GM23338 (cell line): Measurements from ENCODE around the gene A2ML1. TPM values are rescaled to one million over a fixed set of nuclear protein-coding genes. Genes with fewer than 3 reads are reported as not detected.

Source experiments
- ATAC-seq: fragments of 200-7000 bp; cut with Tn5 transposase; 3 replicates; pipeline ENCODE4 v1.9.1; 2020
- DNase-seq: peaks from one replicate; pipeline ENCODE4 v3.0.0-alpha.2; 2015; ENCODE audit warnings: low spot score
- H2AFZ ChIP-seq: fragments of 200-600 bp; sonication (generic); 2 replicates; pipeline ENCODE4 v1.8.0; 2016; ENCODE audit warnings: antibody characterized with exemption, mild to moderate bottlenecking, moderate library complexity
- H3F3A ChIP-seq: fragments of 200-600 bp; sonication (generic); replicated peaks from 2 replicates; pipeline ENCODE4 v1.8.0; 2017; ENCODE audit warnings: antibody characterized with exemption, mixed run types, low read depth
- H3K27ac ChIP-seq: fragments of 200-600 bp; sonication (generic); 2 replicates; pipeline ENCODE4 v1.6.1; 2016; ENCODE audit warnings: low read depth
- H3K27me3 ChIP-seq: fragments of 200-600 bp; sonication (generic); 2 replicates; pipeline ENCODE4 v1.8.0; 2016; ENCODE audit warnings: mild to moderate bottlenecking, mixed run types, moderate library complexity; ENCODE audit not compliant: insufficient read depth
- H3K36me3 ChIP-seq: fragments of 200-600 bp; sonication (generic); 2 replicates; pipeline ENCODE4 v1.8.0; 2016; ENCODE audit warnings: mild to moderate bottlenecking; ENCODE audit not compliant: insufficient read depth
- H3K4me1 ChIP-seq: fragments of 200-600 bp; sonication (generic); 2 replicates; pipeline ENCODE4 v1.8.0; 2016; ENCODE audit warnings: mild to moderate bottlenecking, moderate library complexity; ENCODE audit not compliant: insufficient read depth
- H3K4me2 ChIP-seq: fragments of 200-600 bp; sonication (generic); 2 replicates; pipeline ENCODE4 v1.7.1; 2017; ENCODE audit warnings: mixed run types
- H3K4me3 ChIP-seq: fragments of 200-600 bp; sonication (generic); 2 replicates; pipeline ENCODE4 v1.6.1; 2016; ENCODE audit warnings: mixed run types
- H3K79me2 ChIP-seq: fragments of 200-600 bp; sonication (generic); replicated peaks from 2 replicates; pipeline ENCODE4 v1.8.0; 2017; ENCODE audit warnings: mild to moderate bottlenecking; ENCODE audit not compliant: insufficient read depth
- H3K9me2 ChIP-seq: fragments of 200-600 bp; sonication (generic); 2 replicates; pipeline ENCODE4 v1.8.0; 2017; ENCODE audit not compliant: insufficient read depth
- H4K20me1 ChIP-seq: fragments of 200-600 bp; sonication (generic); replicated peaks from 2 replicates; pipeline ENCODE4 v1.8.0; 2017; ENCODE audit warnings: mild to moderate bottlenecking; ENCODE audit not compliant: insufficient read depth
- H3K27ac Mint-ChIP-seq: 2 replicates; pipeline ENCODE4 v1.8.0; 2020; ENCODE audit warnings: inconsistent platforms, mild to moderate bottlenecking, moderate library complexity, mixed read lengths
- H3K27me3 Mint-ChIP-seq: 3 replicates; pipeline ENCODE4 v1.8.0; 2022; ENCODE audit warnings: low read depth, mild to moderate bottlenecking, moderate library complexity, mixed read lengths, inconsistent platforms; ENCODE audit not compliant: insufficient read depth, poor library complexity
- H3K36me3 Mint-ChIP-seq: 3 replicates; pipeline ENCODE4 v1.8.0; 2021; ENCODE audit warnings: low read depth, mild to moderate bottlenecking, inconsistent platforms, moderate library complexity, mixed read lengths
- H3K4me1 Mint-ChIP-seq: 3 replicates; pipeline ENCODE4 v1.8.0; 2020; ENCODE audit warnings: mild to moderate bottlenecking, inconsistent platforms, mixed read lengths
- H3K4me3 Mint-ChIP-seq: 3 replicates; pipeline ENCODE4 v1.8.0; 2021; ENCODE audit warnings: moderate library complexity, mild to moderate bottlenecking, inconsistent platforms, mixed read lengths
- H3K9me3 Mint-ChIP-seq: 3 replicates; pipeline ENCODE4 v1.8.0; 2020; ENCODE audit warnings: moderate library complexity, mild to moderate bottlenecking, inconsistent platforms, mixed read lengths
- CREB1 ChIP-seq: fragments of 250-450 bp; sonication (Bioruptor Pico); IDR thresholded peaks from 2 replicates; pipeline ENCODE4 v1.5.0; 2020; ENCODE audit warnings: low read depth, mild to moderate bottlenecking, moderate library complexity
- EZH2 ChIP-seq: fragments of 200-600 bp; sonication (generic); IDR thresholded peaks from one replicate; pipeline ENCODE4 v1.8.0; 2017; ENCODE audit warnings: antibody characterized with exemption, mild to moderate bottlenecking, low read depth; ENCODE audit not compliant: unreplicated experiment
- EZH2phosphoT487 ChIP-seq: fragments of 200-600 bp; sonication (generic); IDR thresholded peaks from one replicate; pipeline ENCODE4 v1.8.1; 2018; ENCODE audit warnings: antibody characterized with exemption; ENCODE audit not compliant: unreplicated experiment
- JUNB ChIP-seq: IDR thresholded peaks from one replicate; pipeline ENCODE4 v1.6.1; 2016; ENCODE audit warnings: antibody characterized with exemption; ENCODE audit not compliant: unreplicated experiment
- NANOG ChIP-seq: IDR thresholded peaks from 2 replicates; pipeline ENCODE4 v1.6.1; 2016; ENCODE audit warnings: antibody characterized with exemption, borderline replicate concordance
- POLR2AphosphoS5 ChIP-seq: IDR thresholded peaks from 2 replicates; pipeline ENCODE4 v1.6.1; 2016; ENCODE audit warnings: antibody characterized with exemption, low read depth
- ZNF114 ChIP-seq: fragments of 250-450 bp; sonication (Bioruptor Pico); IDR thresholded peaks from 2 replicates; pipeline ENCODE4 v1.5.0; 2020; ENCODE audit warnings: mild to moderate bottlenecking, moderate library complexity
- ZNF331 ChIP-seq: fragments of 250-450 bp; sonication (Bioruptor Pico); IDR thresholded peaks from 2 replicates; pipeline ENCODE4 v1.5.0; 2020; ENCODE audit warnings: low read depth, mild to moderate bottlenecking, moderate library complexity
- polyA plus RNA-seq: library from polyadenylated mRNA; unstranded; fragments of >200 nt; fragmentation: Nextera tagmentation; extraction: Ambion mirVana; gene quantifications from 2 replicates; pipeline ENCODE4 v1.2.1, GENCODE V29; 2016
- total RNA-seq: library from RNA; depleted of rRNA; stranded (reverse); fragments of >200 nt; shearing (Covaris generic); gene quantifications from 2 replicates; pipeline ENCODE4 v1.2.3, GENCODE V29; 2014
- TF ChIP-seq, protein P1 (sequence below), 2 experiments: fragments of 200-600 bp in 1 of 2; sonication (generic) in 1 of 2; conservative IDR thresholded peaks; 2 replicates each; pipeline versions ENCODE4 v1.5.1 to v1.6.1; 2016 to 2017; ENCODE audit warnings: antibody characterized with exemption in 2 of 2, low read depth in 2 of 2, mild to moderate bottlenecking in 2 of 2, moderate library complexity in 1 of 2
- TF ChIP-seq, protein P2 (sequence below): fragments of 250-450 bp; sonication (Bioruptor Pico); IDR thresholded peaks from 2 replicates; pipeline ENCODE4 v1.5.0; 2020; ENCODE audit warnings: mild to moderate bottlenecking, moderate library complexity
- TF ChIP-seq, protein P3 (sequence below): IDR thresholded peaks from 2 replicates; pipeline ENCODE4 v1.6.1; 2016; ENCODE audit warnings: antibody characterized with exemption

A2ML1 gene
- total and polyA plus RNA-seq, 2 experiments from 2014 or later, result 3.8 to 6.0 TPM

DNA sequence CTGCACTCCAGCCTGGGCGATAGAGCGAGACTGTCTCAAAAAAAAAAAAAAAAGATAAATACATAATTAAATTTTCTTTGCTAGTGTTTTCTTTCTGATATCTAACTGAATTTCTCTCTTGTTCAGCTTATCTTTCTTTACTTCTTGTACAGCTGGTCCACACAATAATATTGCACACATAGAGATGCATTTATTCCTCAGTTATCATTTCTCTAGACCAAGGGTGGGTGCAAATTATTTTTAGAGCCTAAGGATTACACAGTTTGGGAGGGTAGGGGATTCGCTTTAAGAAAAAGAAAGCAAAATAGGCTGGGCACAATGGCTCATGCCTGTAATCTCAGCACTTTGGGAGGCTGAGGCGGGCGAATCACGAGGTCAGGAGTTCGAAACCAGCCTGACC is 17.9 kb downstream of the A2ML1 start (continued):
- TF ChIP-seq ZNF331 (CRISPR knock-in tag), result no peak
- TF ChIP-seq, protein P1, sequence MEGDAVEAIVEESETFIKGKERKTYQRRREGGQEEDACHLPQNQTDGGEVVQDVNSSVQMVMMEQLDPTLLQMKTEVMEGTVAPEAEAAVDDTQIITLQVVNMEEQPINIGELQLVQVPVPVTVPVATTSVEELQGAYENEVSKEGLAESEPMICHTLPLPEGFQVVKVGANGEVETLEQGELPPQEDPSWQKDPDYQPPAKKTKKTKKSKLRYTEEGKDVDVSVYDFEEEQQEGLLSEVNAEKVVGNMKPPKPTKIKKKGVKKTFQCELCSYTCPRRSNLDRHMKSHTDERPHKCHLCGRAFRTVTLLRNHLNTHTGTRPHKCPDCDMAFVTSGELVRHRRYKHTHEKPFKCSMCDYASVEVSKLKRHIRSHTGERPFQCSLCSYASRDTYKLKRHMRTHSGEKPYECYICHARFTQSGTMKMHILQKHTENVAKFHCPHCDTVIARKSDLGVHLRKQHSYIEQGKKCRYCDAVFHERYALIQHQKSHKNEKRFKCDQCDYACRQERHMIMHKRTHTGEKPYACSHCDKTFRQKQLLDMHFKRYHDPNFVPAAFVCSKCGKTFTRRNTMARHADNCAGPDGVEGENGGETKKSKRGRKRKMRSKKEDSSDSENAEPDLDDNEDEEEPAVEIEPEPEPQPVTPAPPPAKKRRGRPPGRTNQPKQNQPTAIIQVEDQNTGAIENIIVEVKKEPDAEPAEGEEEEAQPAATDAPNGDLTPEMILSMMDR (conservative IDR thresholded peaks at IDR 0.05; ENCODE audit: low read depth in 2 of 2), result no peak
- TF ChIP-seq EZH2, result no peak

DNA sequence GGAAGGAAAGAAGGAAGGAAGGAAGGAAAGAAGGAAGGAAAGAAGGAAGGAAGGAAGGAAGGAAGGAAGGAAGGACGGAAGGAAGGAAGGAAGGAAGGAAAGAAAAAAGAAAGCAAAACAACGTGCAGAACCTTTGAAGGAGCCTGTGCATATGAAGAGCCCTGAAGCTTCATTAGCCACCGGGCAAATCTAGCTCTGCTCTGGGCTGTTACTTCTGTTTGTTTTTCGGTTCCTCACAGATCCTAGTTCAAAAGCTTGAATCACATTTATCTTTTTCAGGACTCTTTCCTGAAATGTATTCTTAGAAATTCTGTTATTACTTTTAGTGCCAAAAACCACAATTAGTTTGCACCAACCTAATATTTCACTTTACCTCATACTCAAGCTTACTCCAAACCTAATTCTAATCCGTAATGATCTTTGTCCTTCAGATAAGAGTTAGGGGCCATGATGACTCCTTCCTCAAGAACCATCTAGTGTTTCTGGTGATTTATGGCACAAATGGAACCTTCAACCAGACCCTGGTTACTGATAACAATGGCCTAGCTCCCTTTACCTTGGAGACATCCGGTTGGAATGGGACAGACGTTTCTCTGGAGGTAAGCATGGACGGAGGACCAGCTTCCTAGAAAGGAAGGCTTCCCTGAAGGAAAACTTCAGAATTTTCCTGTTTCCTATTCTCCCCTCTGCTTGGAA is 18.7 kb downstream of the A2ML1 start:
- DNase-seq (no peak), ATAC-seq (no peak)
- H3F3A ChIP-seq, result 0 out of 2 replicates have a peak, but pooled peaks cover 9% of the 10 kb centered on the region
- H2AFZ ChIP-seq, result no peak overlapping the region
- no peaks in the 10 kb centered on the region for H3K79me2 ChIP-seq
- no peak overlapping the region for H3K27ac ChIP-seq
- no peaks in the 10 kb centered on the region for H3K27me3 ChIP-seq
- Mint-ChIP-seq H3K27ac (no peak overlapping the region), H3K36me3 (peaks cover 28% of the 10 kb centered on the region), H3K9me3 (no peaks in the 10 kb centered on the region), H3K27me3 (peaks cover 7% of the 10 kb centered on the region), H3K4me1 (peaks cover 1% of the 10 kb centered on the region; the same call in 1 of the 3 replicates), H3K4me3 (no peak overlapping the region)
- H4K20me1 ChIP-seq, result no peaks in the 10 kb centered on the region
- H3K9me2 ChIP-seq, result no peaks in the 10 kb centered on the region
- no peaks in the 10 kb centered on the region for H3K4me1 ChIP-seq
- H3K4me3 ChIP-seq, result no peak overlapping the region
- 0 out of 2 replicates have a peak, but pooled peaks cover 6% of the 10 kb centered on the region for H3K36me3 ChIP-seq
- H3K4me2 ChIP-seq, result no peak overlapping the region
- TF ChIP-seq, protein P2, sequence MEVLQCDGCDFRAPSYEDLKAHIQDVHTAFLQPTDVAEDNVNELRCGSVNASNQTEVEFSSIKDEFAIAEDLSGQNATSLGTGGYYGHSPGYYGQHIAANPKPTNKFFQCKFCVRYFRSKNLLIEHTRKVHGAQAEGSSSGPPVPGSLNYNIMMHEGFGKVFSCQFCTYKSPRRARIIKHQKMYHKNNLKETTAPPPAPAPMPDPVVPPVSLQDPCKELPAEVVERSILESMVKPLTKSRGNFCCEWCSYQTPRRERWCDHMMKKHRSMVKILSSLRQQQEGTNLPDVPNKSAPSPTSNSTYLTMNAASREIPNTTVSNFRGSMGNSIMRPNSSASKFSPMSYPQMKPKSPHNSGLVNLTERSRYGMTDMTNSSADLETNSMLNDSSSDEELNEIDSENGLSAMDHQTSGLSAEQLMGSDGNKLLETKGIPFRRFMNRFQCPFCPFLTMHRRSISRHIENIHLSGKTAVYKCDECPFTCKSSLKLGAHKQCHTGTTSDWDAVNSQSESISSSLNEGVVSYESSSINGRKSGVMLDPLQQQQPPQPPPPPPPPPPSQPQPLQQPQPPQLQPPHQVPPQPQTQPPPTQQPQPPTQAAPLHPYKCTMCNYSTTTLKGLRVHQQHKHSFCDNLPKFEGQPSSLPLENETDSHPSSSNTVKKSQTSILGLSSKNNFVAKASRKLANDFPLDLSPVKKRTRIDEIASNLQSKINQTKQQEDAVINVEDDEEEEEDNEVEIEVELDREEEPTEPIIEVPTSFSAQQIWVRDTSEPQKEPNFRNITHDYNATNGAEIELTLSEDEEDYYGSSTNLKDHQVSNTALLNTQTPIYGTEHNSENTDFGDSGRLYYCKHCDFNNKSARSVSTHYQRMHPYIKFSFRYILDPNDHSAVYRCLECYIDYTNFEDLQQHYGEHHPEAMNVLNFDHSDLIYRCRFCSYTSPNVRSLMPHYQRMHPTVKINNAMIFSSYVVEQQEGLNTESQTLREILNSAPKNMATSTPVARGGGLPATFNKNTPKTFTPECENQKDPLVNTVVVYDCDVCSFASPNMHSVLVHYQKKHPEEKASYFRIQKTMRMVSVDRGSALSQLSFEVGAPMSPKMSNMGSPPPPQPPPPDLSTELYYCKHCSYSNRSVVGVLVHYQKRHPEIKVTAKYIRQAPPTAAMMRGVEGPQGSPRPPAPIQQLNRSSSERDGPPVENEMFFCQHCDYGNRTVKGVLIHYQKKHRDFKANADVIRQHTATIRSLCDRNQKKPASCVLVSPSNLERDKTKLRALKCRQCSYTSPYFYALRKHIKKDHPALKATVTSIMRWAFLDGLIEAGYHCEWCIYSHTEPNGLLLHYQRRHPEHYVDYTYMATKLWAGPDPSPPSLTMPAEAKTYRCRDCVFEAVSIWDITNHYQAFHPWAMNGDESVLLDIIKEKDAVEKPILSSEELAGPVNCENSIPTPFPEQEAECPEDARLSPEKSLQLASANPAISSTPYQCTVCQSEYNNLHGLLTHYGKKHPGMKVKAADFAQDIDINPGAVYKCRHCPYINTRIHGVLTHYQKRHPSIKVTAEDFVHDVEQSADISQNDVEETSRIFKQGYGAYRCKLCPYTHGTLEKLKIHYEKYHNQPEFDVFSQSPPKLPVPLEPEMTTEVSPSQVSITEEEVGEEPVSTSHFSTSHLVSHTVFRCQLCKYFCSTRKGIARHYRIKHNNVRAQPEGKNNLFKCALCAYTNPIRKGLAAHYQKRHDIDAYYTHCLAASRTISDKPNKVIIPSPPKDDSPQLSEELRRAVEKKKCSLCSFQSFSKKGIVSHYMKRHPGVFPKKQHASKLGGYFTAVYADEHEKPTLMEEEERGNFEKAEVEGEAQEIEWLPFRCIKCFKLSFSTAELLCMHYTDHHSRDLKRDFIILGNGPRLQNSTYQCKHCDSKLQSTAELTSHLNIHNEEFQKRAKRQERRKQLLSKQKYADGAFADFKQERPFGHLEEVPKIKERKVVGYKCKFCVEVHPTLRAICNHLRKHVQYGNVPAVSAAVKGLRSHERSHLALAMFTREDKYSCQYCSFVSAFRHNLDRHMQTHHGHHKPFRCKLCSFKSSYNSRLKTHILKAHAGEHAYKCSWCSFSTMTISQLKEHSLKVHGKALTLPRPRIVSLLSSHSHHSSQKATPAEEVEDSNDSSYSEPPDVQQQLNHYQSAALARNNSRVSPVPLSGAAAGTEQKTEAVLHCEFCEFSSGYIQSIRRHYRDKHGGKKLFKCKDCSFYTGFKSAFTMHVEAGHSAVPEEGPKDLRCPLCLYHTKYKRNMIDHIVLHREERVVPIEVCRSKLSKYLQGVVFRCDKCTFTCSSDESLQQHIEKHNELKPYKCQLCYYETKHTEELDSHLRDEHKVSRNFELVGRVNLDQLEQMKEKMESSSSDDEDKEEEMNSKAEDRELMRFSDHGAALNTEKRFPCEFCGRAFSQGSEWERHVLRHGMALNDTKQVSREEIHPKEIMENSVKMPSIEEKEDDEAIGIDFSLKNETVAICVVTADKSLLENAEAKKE (CRISPR knock-in tag), result no peak
- TF ChIP-seq JUNB, result no peak
- TF ChIP-seq, protein P1 (conservative IDR thresholded peaks at IDR 0.05; ENCODE audit: low read depth in 2 of 2), result no peak
- TF ChIP-seq NANOG, result no peak
- no peak for TF ChIP-seq CREB1
- no peak for TF ChIP-seq ZNF114
- TF ChIP-seq ZNF331 (CRISPR knock-in tag), result no peak
- TF ChIP-seq EZH2, result no peak
- no peak for TF ChIP-seq POLR2AphosphoS5
- TF ChIP-seq, protein P3, sequence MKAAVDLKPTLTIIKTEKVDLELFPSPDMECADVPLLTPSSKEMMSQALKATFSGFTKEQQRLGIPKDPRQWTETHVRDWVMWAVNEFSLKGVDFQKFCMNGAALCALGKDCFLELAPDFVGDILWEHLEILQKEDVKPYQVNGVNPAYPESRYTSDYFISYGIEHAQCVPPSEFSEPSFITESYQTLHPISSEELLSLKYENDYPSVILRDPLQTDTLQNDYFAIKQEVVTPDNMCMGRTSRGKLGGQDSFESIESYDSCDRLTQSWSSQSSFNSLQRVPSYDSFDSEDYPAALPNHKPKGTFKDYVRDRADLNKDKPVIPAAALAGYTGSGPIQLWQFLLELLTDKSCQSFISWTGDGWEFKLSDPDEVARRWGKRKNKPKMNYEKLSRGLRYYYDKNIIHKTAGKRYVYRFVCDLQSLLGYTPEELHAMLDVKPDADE, result no peak
- TF ChIP-seq EZH2phosphoT487, result no peak
